H9 (cell line): ENCODE data around the gene CCDC182. TPM values are rescaled to one million over a fixed set of nuclear protein-coding genes. Genes with fewer than 3 reads are reported as not detected.

Source experiments
- DNase-seq: peaks from one replicate; pipeline ENCODE4 v3.0.0-alpha.2; 2017
- H2AFZ ChIP-seq: one replicate; pipeline ENCODE4 v1.6.1; 2013; ENCODE audit warnings: mild to moderate bottlenecking, low read length, control low read depth, moderate library complexity
- H2AK5ac ChIP-seq: 2 replicates; pipeline ENCODE4 v1.6.1; 2013; ENCODE audit warnings: low read length, control low read depth, mixed read lengths; ENCODE audit not compliant: insufficient read length
- H2BK120ac ChIP-seq: one replicate; pipeline ENCODE4 v1.6.1; 2013; ENCODE audit warnings: low read depth, mild to moderate bottlenecking, low read length, control low read depth, inconsistent platforms; ENCODE audit not compliant: poor library complexity, severe bottlenecking
- H2BK12ac ChIP-seq: 2 replicates; pipeline ENCODE4 v1.6.1; 2013; ENCODE audit warnings: low read length, control low read depth, mixed read lengths, low read depth; ENCODE audit not compliant: insufficient read length
- H2BK15ac ChIP-seq: 2 replicates; pipeline ENCODE4 v1.6.1; 2013; ENCODE audit warnings: low read depth, low read length, control low read depth
- H2BK20ac ChIP-seq: one replicate; pipeline ENCODE4 v1.6.1; 2013; ENCODE audit warnings: low read depth, mild to moderate bottlenecking, low read length, control low read depth, inconsistent platforms; ENCODE audit not compliant: poor library complexity, severe bottlenecking
- H2BK5ac ChIP-seq: 2 replicates; pipeline ENCODE4 v1.6.1; 2013; ENCODE audit warnings: low read length, control low read depth, mixed read lengths; ENCODE audit not compliant: insufficient read length
- H3K14ac ChIP-seq: 2 replicates; pipeline ENCODE4 v1.6.1; 2013; ENCODE audit warnings: low read length, control low read depth; ENCODE audit not compliant: insufficient read depth
- H3K18ac ChIP-seq: 2 replicates; pipeline ENCODE4 v1.6.1; 2013; ENCODE audit warnings: low read depth, mild to moderate bottlenecking, mixed read lengths, low read length, control low read depth; ENCODE audit not compliant: insufficient read length
- H3K23ac ChIP-seq: 2 replicates; pipeline ENCODE4 v1.6.1; 2013; ENCODE audit warnings: low read length, control low read depth, mixed read lengths, low read depth; ENCODE audit not compliant: insufficient read length
- H3K23me2 ChIP-seq: 2 replicates; pipeline ENCODE4 v1.6.1; 2013; ENCODE audit warnings: low read depth, mild to moderate bottlenecking, mixed read lengths, low read length, control low read depth; ENCODE audit not compliant: insufficient read length, poor library complexity, severe bottlenecking
- H3K27ac ChIP-seq: 2 replicates; pipeline ENCODE4 v1.5.1; 2013; ENCODE audit warnings: low read length, control low read depth, mixed read lengths, low read depth; ENCODE audit not compliant: insufficient read length
- H3K27me3 ChIP-seq: 2 replicates; pipeline ENCODE4 v1.6.1; 2013; ENCODE audit warnings: low read length, control low read depth, inconsistent platforms; ENCODE audit not compliant: insufficient read depth
- H3K4ac ChIP-seq: 2 replicates; pipeline ENCODE4 v1.6.1; 2013; ENCODE audit warnings: low read depth, mild to moderate bottlenecking, control low read depth, inconsistent platforms, low read length, moderate library complexity
- H3K4me1 ChIP-seq: 2 replicates; pipeline ENCODE4 v1.6.1; 2013; ENCODE audit warnings: low read length, control low read depth, inconsistent platforms; ENCODE audit not compliant: insufficient read depth
- H3K4me2 ChIP-seq: 2 replicates; pipeline ENCODE4 v1.6.1; 2013; ENCODE audit warnings: low read length, control low read depth, mixed read lengths; ENCODE audit not compliant: insufficient read length, insufficient read depth
- H3K56ac ChIP-seq: 2 replicates; pipeline ENCODE4 v1.6.1; 2013; ENCODE audit warnings: low read depth, mild to moderate bottlenecking, mixed read lengths, low read length, control low read depth; ENCODE audit not compliant: insufficient read length
- H3K79me1 ChIP-seq: 2 replicates; pipeline ENCODE4 v1.6.1; 2013; ENCODE audit warnings: low read depth, mild to moderate bottlenecking, moderate library complexity, low read length, control low read depth, inconsistent platforms; ENCODE audit not compliant: insufficient read depth, poor library complexity, severe bottlenecking
- H3K79me2 ChIP-seq: 2 replicates; pipeline ENCODE4 v1.6.1; 2013; ENCODE audit warnings: low read length, control low read depth, inconsistent platforms; ENCODE audit not compliant: insufficient read depth
- H3K9ac ChIP-seq: 2 replicates; pipeline ENCODE4 v1.6.1; 2013; ENCODE audit warnings: low read length, control low read depth, mixed read lengths; ENCODE audit not compliant: insufficient read length; ENCODE audit errors: extremely low read depth
- H3K9me3 ChIP-seq: one replicate; pipeline ENCODE4 v1.6.1; 2013; ENCODE audit warnings: low read depth, low read length, inconsistent platforms; ENCODE audit not compliant: control insufficient read depth
- H3T11ph ChIP-seq: one replicate; pipeline ENCODE4 v1.6.1; 2013; ENCODE audit warnings: mild to moderate bottlenecking, low read length, control low read depth, inconsistent platforms
- H4K20me1 ChIP-seq: one replicate; pipeline ENCODE4 v1.6.1; 2013; ENCODE audit not compliant: control insufficient read depth, insufficient read length, insufficient read depth
- H4K5ac ChIP-seq: 2 replicates; pipeline ENCODE4 v1.6.1; 2013; ENCODE audit warnings: low read depth, mild to moderate bottlenecking, mixed read lengths, low read length, control low read depth; ENCODE audit not compliant: insufficient read length
- H4K8ac ChIP-seq: replicated peaks from 2 replicates; pipeline ENCODE4 v1.6.1; 2013; ENCODE audit warnings: low read length, control low read depth, mixed read lengths, low read depth; ENCODE audit not compliant: insufficient read length
- H4K91ac ChIP-seq: 2 replicates; pipeline ENCODE4 v1.6.1; 2013; ENCODE audit warnings: low read depth, mild to moderate bottlenecking, moderate library complexity, mixed read lengths, low read length, control low read depth; ENCODE audit not compliant: insufficient read length
- H3K27ac Mint-ChIP-seq, 3 experiments: 2 replicates in 2 of 3; 3 replicates in 1 of 3; pipeline ENCODE4 v1.8.0; 2020 to 2021; ENCODE audit warnings: mixed read lengths in 3 of 3, mild to moderate bottlenecking in 1 of 3, moderate library complexity in 1 of 3
- H3K27me3 Mint-ChIP-seq: 2 replicates; pipeline ENCODE4 v1.8.0; 2021; ENCODE audit warnings: low read depth, mild to moderate bottlenecking, moderate library complexity, mixed read lengths
- H3K36me3 Mint-ChIP-seq, 3 experiments: 2 replicates in 2 of 3; 3 replicates in 1 of 3; pipeline ENCODE4 v1.8.0; 2020 to 2021; ENCODE audit warnings: low read depth in 3 of 3, mixed read lengths in 3 of 3; ENCODE audit not compliant: insufficient read depth in 1 of 3
- H3K4me1 Mint-ChIP-seq, 2 experiments: 2 replicates each; pipeline ENCODE4 v1.8.0; 2020; ENCODE audit warnings: mixed read lengths in 2 of 2
- H3K4me3 Mint-ChIP-seq, 2 experiments: 2 replicates in 1 of 2; 3 replicates in 1 of 2; pipeline ENCODE4 v1.8.0; 2020 to 2021; ENCODE audit warnings: mild to moderate bottlenecking in 2 of 2, mixed read lengths in 2 of 2, moderate library complexity in 1 of 2
- H3K9me3 Mint-ChIP-seq, 2 experiments: 2 replicates in 1 of 2; 3 replicates in 1 of 2; pipeline ENCODE4 v1.8.0; 2020; ENCODE audit warnings: mild to moderate bottlenecking in 2 of 2, mixed read lengths in 2 of 2, moderate library complexity in 1 of 2
- WGBS: extraction: QIAGEN DNeasy Blood & Tissue Kit; methylation state at CpG from one replicate; pipeline ENCODE4 v1.1.7; 2013; ENCODE audit warnings: missing lambda C conversion rate, low lambda C conversion rate, mixed read lengths; ENCODE audit not compliant: insufficient read length; ENCODE audit errors: extremely low coverage; 5-methylcytosine and 5-hydroxymethylcytosine counted together
- total RNA-seq: library from RNA; stranded (reverse); gene quantifications from 2 replicates; pipeline ENCODE4 v1.2.1, GENCODE V29; 2021
- TF ChIP-seq, protein P1 (sequence below): fragments of 200-600 bp; sonication (generic); conservative IDR thresholded peaks from 3 replicates; pipeline ENCODE4 v1.8.0; 2021; ENCODE audit warnings: antibody characterized with exemption, mild to moderate bottlenecking

CCDC182 gene
- total RNA-seq, 1 experiment from 2014 or later: not detected

DNA sequence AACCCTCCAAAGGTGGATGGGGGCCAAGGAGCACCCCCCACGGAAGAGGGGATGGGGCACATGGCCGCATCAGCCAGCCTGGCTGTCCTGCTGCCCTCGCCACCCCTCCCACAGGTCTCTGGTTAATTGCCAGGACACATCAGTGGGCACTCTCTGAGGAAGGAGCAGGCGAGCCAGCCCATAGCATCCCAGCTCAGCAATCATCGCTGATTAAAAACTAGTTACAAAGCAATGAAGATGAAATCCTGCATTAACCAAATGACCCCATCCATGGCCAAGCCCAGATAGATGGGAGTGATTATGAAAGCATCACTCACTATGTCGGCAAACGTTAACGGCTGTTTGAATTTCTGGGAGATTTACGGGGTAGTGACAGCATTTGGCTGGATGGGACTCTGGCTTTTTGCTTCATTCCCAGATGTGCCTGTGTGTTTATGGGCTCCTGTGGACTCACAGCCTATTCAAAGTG is 45.3 kb downstream of the CCDC182 start:
- Histone ChIP-seq H2AK5ac (no peak overlapping the region), H3K79me1 (no peaks in the 10 kb centered on the region), H3K4me1 (no peaks in the 10 kb centered on the region), H3K23me2 (no peaks in the 10 kb centered on the region), H3K79me2 (no peaks in the 10 kb centered on the region), H3K23ac (no peak overlapping the region), H4K5ac (no peak overlapping the region), H2BK20ac (no peak overlapping the region), H3T11ph (no peak overlapping the region), H2AFZ (no peak overlapping the region), H4K20me1 (no peaks in the 10 kb centered on the region), H3K9me3 (no peaks in the 10 kb centered on the region), H3K27me3 (no peaks in the 10 kb centered on the region), H2BK120ac (no peak overlapping the region), H3K27ac (no peak overlapping the region), H3K4ac (no peak overlapping the region), H4K8ac (no peak overlapping the region), H2BK5ac (no peak overlapping the region), H3K4me2 (no peak overlapping the region), H2BK15ac (no peak overlapping the region), H3K18ac (no peak overlapping the region), H2BK12ac (no peak overlapping the region), H3K9ac (no peak overlapping the region), H3K56ac (no peak overlapping the region), H4K91ac (no peak overlapping the region), H3K14ac (no peak overlapping the region)
- no CpG with 5 or more reads among the region's 9 CpGs for WGBS
- DNase-seq: no peak
- Mint-ChIP-seq H3K4me1 (peaks cover 8 to 9% of the 10 kb centered on the region in 2 experiments), H3K27me3 (peaks cover 3% of the 10 kb centered on the region; the same call in 1 of the 2 replicates), H3K27ac (no peak overlapping the region), H3K36me3 (peaks cover 0 to 10% (median 2%) of the 10 kb centered on the region in 3 experiments; a peak in 3 of 7 replicates), H3K4me3 (no peak overlapping the region), H3K9me3 (peaks cover 3 to 10% of the 10 kb centered on the region in 2 experiments)
- TF ChIP-seq, protein P1, sequence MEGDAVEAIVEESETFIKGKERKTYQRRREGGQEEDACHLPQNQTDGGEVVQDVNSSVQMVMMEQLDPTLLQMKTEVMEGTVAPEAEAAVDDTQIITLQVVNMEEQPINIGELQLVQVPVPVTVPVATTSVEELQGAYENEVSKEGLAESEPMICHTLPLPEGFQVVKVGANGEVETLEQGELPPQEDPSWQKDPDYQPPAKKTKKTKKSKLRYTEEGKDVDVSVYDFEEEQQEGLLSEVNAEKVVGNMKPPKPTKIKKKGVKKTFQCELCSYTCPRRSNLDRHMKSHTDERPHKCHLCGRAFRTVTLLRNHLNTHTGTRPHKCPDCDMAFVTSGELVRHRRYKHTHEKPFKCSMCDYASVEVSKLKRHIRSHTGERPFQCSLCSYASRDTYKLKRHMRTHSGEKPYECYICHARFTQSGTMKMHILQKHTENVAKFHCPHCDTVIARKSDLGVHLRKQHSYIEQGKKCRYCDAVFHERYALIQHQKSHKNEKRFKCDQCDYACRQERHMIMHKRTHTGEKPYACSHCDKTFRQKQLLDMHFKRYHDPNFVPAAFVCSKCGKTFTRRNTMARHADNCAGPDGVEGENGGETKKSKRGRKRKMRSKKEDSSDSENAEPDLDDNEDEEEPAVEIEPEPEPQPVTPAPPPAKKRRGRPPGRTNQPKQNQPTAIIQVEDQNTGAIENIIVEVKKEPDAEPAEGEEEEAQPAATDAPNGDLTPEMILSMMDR: no peak
